Melanocyte of skin (primary cell): ENCODE results near the gene S100A9. TPM values are rescaled to one million over a fixed set of nuclear protein-coding genes. Genes with fewer than 3 reads are reported as not detected.

ENCODE experiments used
- small RNA-seq, 2 donors: library from RNA; depleted of rRNA; stranded (forward); fragments of <200 nt; gene quantifications; one replicate each; pipeline ENCODE3, GENCODE V24; 2012
- total RNA-seq, 2 donors: library from RNA; depleted of rRNA; stranded (reverse); fragments of >200 nt; gene quantifications; 2 replicates each; pipeline ENCODE4 v1.2.3, GENCODE V29; 2012

The S100A9 gene
- total RNA-seq, result not detected

DNA sequence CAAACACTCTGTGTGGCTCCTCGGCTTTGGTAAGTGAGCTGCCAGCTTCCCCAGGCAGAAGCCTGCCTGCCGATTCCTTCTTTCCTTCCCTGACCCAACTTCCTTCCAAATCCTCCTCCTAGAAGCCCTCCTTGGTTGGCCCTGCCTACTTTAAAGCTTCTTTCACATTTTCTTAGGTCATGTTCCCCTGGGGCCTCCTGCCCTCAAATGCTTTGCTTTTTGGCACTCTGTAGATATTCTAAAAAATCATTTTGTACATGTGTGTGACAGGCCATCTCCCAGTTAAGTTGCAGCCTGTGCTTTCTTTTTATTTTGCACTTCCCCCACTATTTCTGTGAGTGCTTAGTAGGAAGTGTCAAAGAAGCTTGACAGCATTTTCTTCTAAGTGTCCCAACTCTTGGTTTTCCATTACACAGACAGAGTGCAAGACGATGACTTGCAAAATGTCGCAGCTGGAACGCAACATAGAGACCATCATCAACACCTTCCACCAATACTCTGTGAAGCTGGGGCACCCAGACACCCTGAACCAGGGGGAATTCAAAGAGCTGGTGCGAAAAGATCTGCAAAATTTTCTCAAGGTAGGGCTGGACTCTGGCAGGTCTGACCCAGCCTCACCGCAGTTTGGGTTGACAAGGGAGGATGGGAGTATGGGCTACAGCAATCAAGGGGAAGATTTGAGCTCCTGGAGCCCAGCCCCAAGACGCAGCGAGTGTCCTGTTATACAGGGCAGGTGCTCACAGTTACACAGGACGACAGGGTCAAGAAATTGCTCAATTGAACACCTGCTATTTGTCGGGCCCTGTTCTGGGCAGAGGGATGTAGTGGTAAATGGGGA is at the start of gene S100A9:
S100A9 (plus strand) TSS at position 2 of the 838 bp plus-strand sequence; CDS start at position 432, 430 bp downstream.

DNA sequence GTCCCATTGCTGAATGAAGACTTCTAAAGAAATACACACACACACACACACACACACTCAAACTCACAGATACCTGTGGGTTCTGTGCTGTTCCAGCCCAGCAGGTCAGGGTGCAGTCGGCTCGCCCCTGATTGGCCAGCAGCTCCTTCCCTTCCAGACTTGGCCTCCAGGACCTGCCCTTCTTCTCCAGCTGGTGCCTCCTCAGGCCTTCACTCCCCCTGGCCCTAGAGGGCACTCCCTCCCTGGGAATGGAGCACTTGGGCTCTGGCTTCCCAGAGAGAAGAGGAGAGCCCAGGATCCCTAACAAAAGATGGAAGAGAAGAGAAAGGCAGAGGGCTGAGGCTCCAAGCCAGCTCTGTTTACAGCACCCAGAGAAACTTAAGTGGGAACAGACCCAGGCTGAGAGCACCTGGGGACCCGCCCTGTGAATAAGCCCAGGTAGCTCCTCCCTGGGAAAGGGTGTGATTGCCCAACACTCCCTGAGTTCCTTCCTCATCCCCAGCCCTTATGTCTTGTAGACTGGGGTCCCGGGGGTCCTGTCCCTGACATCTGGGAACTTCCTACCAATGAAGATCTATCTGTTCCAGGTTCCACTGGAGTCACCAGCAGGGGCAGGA is 45.0 kb upstream of the S100A9 start, which contains the start of gene PGLYRP3:
PGLYRP3 (minus strand) TSS at position 383 of the 617 bp plus-strand sequence. CDS start 2,287 bp downstream, outside the sequence.

DNA sequence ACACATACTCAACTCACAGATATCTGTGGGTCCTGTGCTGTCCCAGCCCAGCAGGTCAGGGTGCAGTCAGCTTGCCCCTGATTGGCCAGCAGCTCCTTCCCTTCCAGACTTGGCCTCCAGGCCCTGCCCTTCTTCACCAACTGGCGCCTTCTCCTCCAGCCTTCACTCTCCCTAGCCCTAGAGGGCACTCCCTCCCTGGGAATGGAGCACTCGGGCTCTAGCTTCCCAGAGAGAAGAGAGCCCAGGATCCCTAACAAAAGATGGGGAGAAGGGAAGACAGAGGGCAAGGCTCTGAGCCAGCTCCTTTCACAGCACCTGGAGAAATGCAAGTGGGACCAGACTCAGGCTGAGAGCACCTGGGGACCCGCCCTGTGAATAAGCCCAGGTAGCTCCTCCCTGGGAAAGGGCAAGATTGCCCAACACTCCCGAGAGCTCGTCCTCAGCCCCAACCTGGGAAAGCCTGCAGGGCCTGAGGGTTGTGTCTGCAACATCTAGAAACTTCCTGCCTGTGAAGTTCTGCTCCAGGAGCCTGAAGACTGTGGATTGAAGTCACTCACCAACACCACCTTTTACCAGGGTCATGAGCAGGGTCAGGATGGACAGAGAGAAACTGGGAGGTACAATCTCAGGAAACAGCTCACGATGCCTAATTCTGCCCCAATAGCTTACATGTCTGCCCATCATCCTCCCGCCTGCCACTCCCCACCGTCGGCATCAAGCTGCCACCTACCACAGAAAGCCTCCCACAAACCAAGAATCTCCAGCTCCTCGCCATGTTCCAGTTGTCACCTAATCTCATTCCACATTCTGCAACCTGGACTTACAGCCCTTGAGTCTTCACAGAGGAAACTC is 8.9 kb upstream of the S100A9 start, which contains the start of gene PGLYRP4:
PGLYRP4 (minus strand) TSS at position 331 of the 852 bp plus-strand sequence. CDS start 909 bp downstream, outside the sequence.

DNA sequence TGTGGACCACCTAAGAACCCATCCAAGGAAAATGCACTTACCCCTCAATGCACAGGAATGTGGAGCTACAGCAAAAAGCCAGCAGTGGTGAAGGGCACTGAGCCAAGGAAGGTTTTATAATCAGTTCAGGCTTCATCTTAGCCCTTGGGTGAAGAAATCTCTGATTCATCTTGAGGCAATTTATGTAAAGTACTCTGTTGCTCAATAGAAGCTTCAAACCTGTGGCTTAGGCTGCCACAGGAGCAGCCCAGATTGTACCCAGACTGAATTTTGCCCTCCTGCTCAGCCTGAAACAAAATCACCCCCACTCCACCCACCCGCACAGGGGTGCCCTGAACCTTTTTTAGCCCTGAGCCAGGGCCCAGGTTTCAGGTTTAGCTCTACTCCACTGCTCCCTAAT is 17.9 kb downstream of the S100A9 start, which contains the start of gene S100A12:
S100A12 (minus strand) TSS at position 111 of the 400 bp plus-strand sequence. CDS start 1,029 bp downstream, outside the sequence.

DNA sequence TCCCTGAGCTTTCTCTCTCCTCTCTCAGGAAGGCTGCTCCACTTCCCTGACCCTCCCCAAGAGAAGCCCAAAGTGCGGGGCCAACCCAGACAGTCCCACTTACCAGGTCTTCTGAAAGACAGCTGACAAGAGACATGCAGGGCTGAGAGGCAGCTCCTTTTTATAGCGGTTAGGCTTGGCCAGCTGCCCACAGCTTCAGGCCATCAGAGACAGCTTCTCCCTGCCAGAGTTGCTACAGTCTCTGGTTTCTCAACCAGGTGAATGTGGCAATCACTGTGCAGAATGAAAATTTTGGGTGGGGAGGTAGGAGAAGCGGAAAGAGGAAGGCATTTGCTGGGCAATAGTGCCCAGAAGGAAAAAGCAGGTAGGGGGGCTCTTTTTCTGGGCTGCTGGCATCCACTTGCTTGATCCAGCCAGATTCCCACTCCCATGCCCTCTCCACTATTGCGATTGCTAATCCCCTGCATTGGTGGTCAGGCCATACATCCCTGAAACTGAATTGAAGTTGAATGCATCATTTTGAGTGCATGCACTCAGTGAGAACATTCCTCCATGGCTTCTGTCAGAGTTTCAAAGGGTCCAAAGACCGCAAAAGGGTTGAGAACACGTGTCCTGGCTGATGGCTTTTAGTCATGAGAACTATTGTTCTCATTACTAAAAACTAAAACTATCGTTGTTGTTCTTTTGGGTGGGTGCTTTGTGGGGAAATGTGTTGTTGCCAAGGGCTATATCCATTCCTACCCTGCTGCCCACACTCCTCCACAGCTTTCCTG is 33.5 kb downstream of the S100A9 start, which contains the start of gene S100A8:
S100A8 (minus strand) TSS at position 136 of the 773 bp plus-strand sequence. CDS start 538 bp downstream, outside the sequence.

Small RNAs within 50 kb of the gene (small RNA-seq; reads per million reads assigned to genes)
- gene RNU6-160P (0 reads per million in 2 donors), gene S100A15A (0 reads per million in 2 donors)

Other genes starting within 250 kb of the S100A9 start
- not detected for gene SPRR2F, start 244.3 kb upstream of the S100A9 start, total RNA-seq
- gene SPRR2G, start 207.0 kb upstream of the S100A9 start, total RNA-seq, result not detected
- not detected for gene LELP1, start 154.4 kb upstream of the S100A9 start, total RNA-seq
- not detected for gene PRR9, start 140.3 kb upstream of the S100A9 start, total RNA-seq
- not detected for gene LORICRIN, start 98.2 kb upstream of the S100A9 start, total RNA-seq
- gene PGLYRP3, start 44.9 kb upstream of the S100A9 start, total RNA-seq, result not detected
- gene PGLYRP4, start 9.0 kb upstream of the S100A9 start, total RNA-seq, result not detected
- gene S100A12, start 17.8 kb downstream of the S100A9 start, total RNA-seq, result 1 to 10 TPM in 1 of 2 donors, not detected in 1; 1.0 TPM
- not detected for gene S100A8, start 33.2 kb downstream of the S100A9 start, total RNA-seq
- gene S100A7A, start 58.7 kb downstream of the S100A9 start, total RNA-seq, result not detected
- not detected for gene S100A7, start 102.8 kb downstream of the S100A9 start, total RNA-seq
- gene S100A6, start 178.1 kb downstream of the S100A9 start, total RNA-seq, result 100 to 1,000 TPM; 336 to 430 TPM
- gene S100A5, start 183.1 kb downstream of the S100A9 start, total RNA-seq, result not detected
- gene S100A4, start 188.0 kb downstream of the S100A9 start, total RNA-seq, result 1 to 10 TPM in 1 of 2 donors, under 1 TPM in 1; 0.67 to 1.7 TPM
- 1 to 10 TPM in 1 of 2 donors, not detected in 1; 1.3 TPM for gene S100A3, start 191.4 kb downstream of the S100A9 start, total RNA-seq
- gene S100A2, start 208.0 kb downstream of the S100A9 start, total RNA-seq, result 1 to 10 TPM in 1 of 2 donors, under 1 TPM in 1; 0.34 to 1.3 TPM